SK-N-SH treated with all-trans-retinoic acid at 6 μM for 48 hours (cell line): ENCODE results near the gene SERPINA10.

ENCODE experiments used
- CSDC2 ChIP-seq: fragments of 250-450 bp; sonication (Bioruptor Pico); IDR thresholded peaks from 2 replicates; pipeline ENCODE4 v1.5.0; 2020; ENCODE audit warnings: mild to moderate bottlenecking, moderate library complexity
- PATZ1 ChIP-seq: fragments of 250-450 bp; sonication (Bioruptor Pico); IDR thresholded peaks from 2 replicates; pipeline ENCODE4 v1.8.0; 2020; ENCODE audit warnings: mild to moderate bottlenecking, moderate library complexity, borderline replicate concordance
- PPARA ChIP-seq: fragments of 250-450 bp; sonication (Bioruptor Pico); IDR thresholded peaks from 2 replicates; pipeline ENCODE4 v1.5.0; 2020; ENCODE audit warnings: mild to moderate bottlenecking, borderline replicate concordance
- SNAI2 ChIP-seq: fragments of 250-450 bp; sonication (Bioruptor Pico); IDR thresholded peaks from 2 replicates; pipeline ENCODE4 v1.5.0; 2020; ENCODE audit warnings: mild to moderate bottlenecking, moderate library complexity
- ZFP3 ChIP-seq: fragments of 250-450 bp; sonication (Bioruptor Pico); IDR thresholded peaks from 2 replicates; pipeline ENCODE4 v1.5.0; 2020; ENCODE audit warnings: mild to moderate bottlenecking, moderate library complexity

- TF ChIP-seq ZFP3 (CRISPR knock-in tag) (no peak), PATZ1 (no peak), PPARA (no peak), CSDC2 (CRISPR knock-in tag) (no peak), SNAI2 (no peak)
These were observed 56.0 kb downstream of the SERPINA10 start for GRCh38 chr14:94237046-94237445.
